GM12878 (cell line): ENCODE results near the gene CLK2. TPM values are rescaled to one million over a fixed set of nuclear protein-coding genes. Genes with fewer than 3 reads are reported as not detected.

Experiments
- GABPA ChIP-seq: IDR thresholded peaks from 2 replicates; pipeline ENCODE4 v1.6.1; 2014; ENCODE audit warnings: antibody characterized with exemption, low read depth, mild to moderate bottlenecking, inconsistent platforms
- IKZF2 ChIP-seq, 2 experiments: fragments of 450-650 bp; IDR thresholded peaks; 2 replicates each; pipeline ENCODE4 v1.6.1; 2017; ENCODE audit warnings: mild to moderate bottlenecking in 2 of 2, moderate library complexity in 2 of 2
- KDM1A ChIP-seq: fragments of 200-600 bp; sonication (generic); IDR thresholded peaks from 2 replicates; pipeline ENCODE4 v1.6.1; 2016; ENCODE audit warnings: borderline replicate concordance
- KLF5 ChIP-seq: fragments of 450-650 bp; IDR thresholded peaks from 2 replicates; pipeline ENCODE4 v1.6.1; 2014; ENCODE audit warnings: mild to moderate bottlenecking; ENCODE audit not compliant: partially characterized antibody
- MEF2B ChIP-seq: fragments of 450-650 bp; IDR thresholded peaks from 2 replicates; pipeline ENCODE4 v1.6.1; 2018; ENCODE audit warnings: mild to moderate bottlenecking, moderate library complexity; ENCODE audit not compliant: partially characterized antibody, poor library complexity, severe bottlenecking
- RB1 ChIP-seq: fragments of 450-650 bp; formaldehyde crosslinking; IDR thresholded peaks from 2 replicates; pipeline ENCODE4 v1.6.1; 2017; ENCODE audit warnings: mild to moderate bottlenecking, borderline replicate concordance
- RCOR1 ChIP-seq: conservative IDR thresholded peaks from 2 replicates; pipeline ENCODE4 v1.6.1; 2012; ENCODE audit warnings: low read depth, low read length, improper control_type of control experiment
- RELA ChIP-seq: fragments of 450-650 bp; IDR thresholded peaks from 2 replicates; pipeline ENCODE4 v1.8.0; 2014; ENCODE audit warnings: borderline replicate concordance; ENCODE audit not compliant: partially characterized antibody
- RFX5 ChIP-seq: IDR thresholded peaks from 2 replicates; pipeline ENCODE4 v1.6.1; 2011; ENCODE audit warnings: low read depth, low read length, improper control_type of control experiment
- TCF7 ChIP-seq: IDR thresholded peaks from 2 replicates; pipeline ENCODE4 v1.6.1; 2014; ENCODE audit warnings: antibody characterized with exemption, borderline replicate concordance
- ZNF622 ChIP-seq: fragments of 450-650 bp; IDR thresholded peaks from 2 replicates; pipeline ENCODE4 v1.6.1; 2017; ENCODE audit warnings: mild to moderate bottlenecking, inconsistent platforms
- ZSCAN29 ChIP-seq: fragments of 450-650 bp; IDR thresholded peaks from 2 replicates; pipeline ENCODE4 v1.6.1; 2017; ENCODE audit warnings: mild to moderate bottlenecking, moderate library complexity
- polyA plus RNA-seq, 11 experiments: library from polyadenylated mRNA; depleted of rRNA in 4 of 11; unstranded in 6 of 11; stranded (reverse) in 5 of 11; fragments of >200 nt; fragmentation: Nextera tagmentation in 4 of 11; fragmentation: Illumina TruSeq in 1 of 11; extraction: Ambion mirVana in 4 of 11; extraction: Trizol in 1 of 11; gene quantifications; 1 replicate in 1 of 11; 2 replicates in 10 of 11; pipeline versions ENCODE4 v1.2.1 to v1.2.3, GENCODE V29; 2011 to 2016; ENCODE audit warnings: inconsistent platforms in 2 of 11, missing spikeins in 2 of 11, low read depth in 1 of 11
- total RNA-seq, 4 experiments: library from RNA; depleted of rRNA in 3 of 4; stranded (reverse); fragments of >200 nt in 3 of 4; fragmentation: Illumina TruSeq in 1 of 4; extraction: Trizol in 1 of 4; gene quantifications; 2 replicates each; pipeline versions ENCODE4 v1.2.1 to v1.2.3, GENCODE V29; 2013 to 2021
- TF ChIP-seq, protein P1 (sequence below): fragments of 450-650 bp; IDR thresholded peaks from 2 replicates; pipeline ENCODE4 v1.6.1; 2018; ENCODE audit warnings: mild to moderate bottlenecking, low read depth, moderate library complexity; ENCODE audit not compliant: partially characterized antibody
- TF ChIP-seq, protein P2 (sequence below): IDR thresholded peaks from 2 replicates; pipeline ENCODE4 v1.6.1; 2011; ENCODE audit warnings: low read depth, low read length, improper control_type of control experiment, borderline replicate concordance
- TF ChIP-seq, protein P3 (sequence below): fragments of 450-650 bp; formaldehyde crosslinking; IDR thresholded peaks from 2 replicates; pipeline ENCODE4 v1.5.0; 2022; ENCODE audit warnings: mild to moderate bottlenecking, missing genetic modification characterization
- TF ChIP-seq, protein P4 (sequence below): fragments of 450-650 bp; IDR thresholded peaks from 2 replicates; pipeline ENCODE4 v1.6.1; 2017; ENCODE audit warnings: antibody characterized with exemption, mild to moderate bottlenecking, moderate library complexity
- TF ChIP-seq, protein P5 (sequence below): fragments of 450-650 bp; IDR thresholded peaks from 2 replicates; pipeline ENCODE4 v1.6.1; 2017; ENCODE audit warnings: low read depth, mild to moderate bottlenecking, moderate library complexity

Gene CLK2
- total and polyA plus RNA-seq, 10 of the 15 experiments (the other 5 are each of a cell fraction or from before 2014, with no cell fraction given) = 11.1 to 83.7 (median 36.7) TPM

DNA sequence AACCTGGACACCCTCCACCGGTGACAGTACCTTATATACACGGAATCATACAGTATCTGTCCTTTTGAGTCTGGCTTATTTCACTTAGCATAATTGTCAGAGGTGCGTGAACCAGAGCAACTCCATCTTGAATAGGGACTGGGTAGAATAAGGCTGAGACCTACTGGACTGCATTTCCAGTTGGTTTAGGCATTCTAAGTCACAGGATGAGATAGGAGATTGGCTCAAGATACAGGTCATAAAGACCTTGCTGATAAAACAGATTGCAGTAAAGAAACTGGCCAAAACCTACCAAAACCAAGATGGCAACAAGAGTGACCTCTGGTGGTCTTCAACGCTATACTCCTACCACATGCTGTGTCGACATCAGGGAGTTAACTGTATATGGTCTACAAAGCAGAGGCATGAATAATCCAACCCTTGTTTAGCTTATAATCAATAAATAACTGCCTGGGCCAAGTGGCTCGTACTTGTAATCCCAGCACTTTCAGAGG is 34.0 kb upstream of the CLK2 start (continued):
- TF ChIP-seq, protein P1, sequence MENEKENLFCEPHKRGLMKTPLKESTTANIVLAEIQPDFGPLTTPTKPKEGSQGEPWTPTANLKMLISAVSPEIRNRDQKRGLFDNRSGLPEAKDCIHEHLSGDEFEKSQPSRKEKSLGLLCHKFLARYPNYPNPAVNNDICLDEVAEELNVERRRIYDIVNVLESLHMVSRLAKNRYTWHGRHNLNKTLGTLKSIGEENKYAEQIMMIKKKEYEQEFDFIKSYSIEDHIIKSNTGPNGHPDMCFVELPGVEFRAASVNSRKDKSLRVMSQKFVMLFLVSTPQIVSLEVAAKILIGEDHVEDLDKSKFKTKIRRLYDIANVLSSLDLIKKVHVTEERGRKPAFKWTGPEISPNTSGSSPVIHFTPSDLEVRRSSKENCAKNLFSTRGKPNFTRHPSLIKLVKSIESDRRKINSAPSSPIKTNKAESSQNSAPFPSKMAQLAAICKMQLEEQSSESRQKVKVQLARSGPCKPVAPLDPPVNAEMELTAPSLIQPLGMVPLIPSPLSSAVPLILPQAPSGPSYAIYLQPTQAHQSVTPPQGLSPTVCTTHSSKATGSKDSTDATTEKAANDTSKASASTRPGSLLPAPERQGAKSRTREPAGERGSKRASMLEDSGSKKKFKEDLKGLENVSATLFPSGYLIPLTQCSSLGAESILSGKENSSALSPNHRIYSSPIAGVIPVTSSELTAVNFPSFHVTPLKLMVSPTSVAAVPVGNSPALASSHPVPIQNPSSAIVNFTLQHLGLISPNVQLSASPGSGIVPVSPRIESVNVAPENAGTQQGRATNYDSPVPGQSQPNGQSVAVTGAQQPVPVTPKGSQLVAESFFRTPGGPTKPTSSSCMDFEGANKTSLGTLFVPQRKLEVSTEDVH = no peak
- no peak for TF ChIP-seq ZNF622
- TF ChIP-seq, protein P2, sequence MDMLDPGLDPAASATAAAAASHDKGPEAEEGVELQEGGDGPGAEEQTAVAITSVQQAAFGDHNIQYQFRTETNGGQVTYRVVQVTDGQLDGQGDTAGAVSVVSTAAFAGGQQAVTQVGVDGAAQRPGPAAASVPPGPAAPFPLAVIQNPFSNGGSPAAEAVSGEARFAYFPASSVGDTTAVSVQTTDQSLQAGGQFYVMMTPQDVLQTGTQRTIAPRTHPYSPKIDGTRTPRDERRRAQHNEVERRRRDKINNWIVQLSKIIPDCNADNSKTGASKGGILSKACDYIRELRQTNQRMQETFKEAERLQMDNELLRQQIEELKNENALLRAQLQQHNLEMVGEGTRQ = no peak
- TF ChIP-seq RCOR1 = no peak
- no peak for TF ChIP-seq MEF2B
- no peak for TF ChIP-seq GABPA
- TF ChIP-seq IKZF2 (IDR thresholded peaks at IDR 0.05) = no peak
- TF ChIP-seq, protein P3, sequence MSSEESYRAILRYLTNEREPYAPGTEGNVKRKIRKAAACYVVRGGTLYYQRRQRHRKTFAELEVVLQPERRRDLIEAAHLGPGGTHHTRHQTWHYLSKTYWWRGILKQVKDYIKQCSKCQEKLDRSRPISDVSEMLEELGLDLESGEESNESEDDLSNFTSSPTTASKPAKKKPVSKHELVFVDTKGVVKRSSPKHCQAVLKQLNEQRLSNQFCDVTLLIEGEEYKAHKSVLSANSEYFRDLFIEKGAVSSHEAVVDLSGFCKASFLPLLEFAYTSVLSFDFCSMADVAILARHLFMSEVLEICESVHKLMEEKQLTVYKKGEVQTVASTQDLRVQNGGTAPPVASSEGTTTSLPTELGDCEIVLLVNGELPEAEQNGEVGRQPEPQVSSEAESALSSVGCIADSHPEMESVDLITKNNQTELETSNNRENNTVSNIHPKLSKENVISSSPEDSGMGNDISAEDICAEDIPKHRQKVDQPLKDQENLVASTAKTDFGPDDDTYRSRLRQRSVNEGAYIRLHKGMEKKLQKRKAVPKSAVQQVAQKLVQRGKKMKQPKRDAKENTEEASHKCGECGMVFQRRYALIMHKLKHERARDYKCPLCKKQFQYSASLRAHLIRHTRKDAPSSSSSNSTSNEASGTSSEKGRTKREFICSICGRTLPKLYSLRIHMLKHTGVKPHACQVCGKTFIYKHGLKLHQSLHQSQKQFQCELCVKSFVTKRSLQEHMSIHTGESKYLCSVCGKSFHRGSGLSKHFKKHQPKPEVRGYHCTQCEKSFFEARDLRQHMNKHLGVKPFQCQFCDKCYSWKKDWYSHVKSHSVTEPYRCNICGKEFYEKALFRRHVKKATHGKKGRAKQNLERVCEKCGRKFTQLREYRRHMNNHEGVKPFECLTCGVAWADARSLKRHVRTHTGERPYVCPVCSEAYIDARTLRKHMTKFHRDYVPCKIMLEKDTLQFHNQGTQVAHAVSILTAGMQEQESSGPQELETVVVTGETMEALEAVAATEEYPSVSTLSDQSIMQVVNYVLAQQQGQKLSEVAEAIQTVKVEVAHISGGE (CRISPR knock-in tag) = no peak
- TF ChIP-seq, protein P4, sequence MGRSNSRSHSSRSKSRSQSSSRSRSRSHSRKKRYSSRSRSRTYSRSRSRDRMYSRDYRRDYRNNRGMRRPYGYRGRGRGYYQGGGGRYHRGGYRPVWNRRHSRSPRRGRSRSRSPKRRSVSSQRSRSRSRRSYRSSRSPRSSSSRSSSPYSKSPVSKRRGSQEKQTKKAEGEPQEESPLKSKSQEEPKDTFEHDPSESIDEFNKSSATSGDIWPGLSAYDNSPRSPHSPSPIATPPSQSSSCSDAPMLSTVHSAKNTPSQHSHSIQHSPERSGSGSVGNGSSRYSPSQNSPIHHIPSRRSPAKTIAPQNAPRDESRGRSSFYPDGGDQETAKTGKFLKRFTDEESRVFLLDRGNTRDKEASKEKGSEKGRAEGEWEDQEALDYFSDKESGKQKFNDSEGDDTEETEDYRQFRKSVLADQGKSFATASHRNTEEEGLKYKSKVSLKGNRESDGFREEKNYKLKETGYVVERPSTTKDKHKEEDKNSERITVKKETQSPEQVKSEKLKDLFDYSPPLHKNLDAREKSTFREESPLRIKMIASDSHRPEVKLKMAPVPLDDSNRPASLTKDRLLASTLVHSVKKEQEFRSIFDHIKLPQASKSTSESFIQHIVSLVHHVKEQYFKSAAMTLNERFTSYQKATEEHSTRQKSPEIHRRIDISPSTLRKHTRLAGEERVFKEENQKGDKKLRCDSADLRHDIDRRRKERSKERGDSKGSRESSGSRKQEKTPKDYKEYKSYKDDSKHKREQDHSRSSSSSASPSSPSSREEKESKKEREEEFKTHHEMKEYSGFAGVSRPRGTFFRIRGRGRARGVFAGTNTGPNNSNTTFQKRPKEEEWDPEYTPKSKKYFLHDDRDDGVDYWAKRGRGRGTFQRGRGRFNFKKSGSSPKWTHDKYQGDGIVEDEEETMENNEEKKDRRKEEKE = no peak
- TF ChIP-seq KDM1A = no peak
- TF ChIP-seq RELA = no peak
- no peak for TF ChIP-seq RB1
- TF ChIP-seq KLF5 = no peak
- TF ChIP-seq ZSCAN29 = no peak
- TF ChIP-seq TCF7 = no peak
- TF ChIP-seq RFX5 = no peak
- TF ChIP-seq, protein P5, sequence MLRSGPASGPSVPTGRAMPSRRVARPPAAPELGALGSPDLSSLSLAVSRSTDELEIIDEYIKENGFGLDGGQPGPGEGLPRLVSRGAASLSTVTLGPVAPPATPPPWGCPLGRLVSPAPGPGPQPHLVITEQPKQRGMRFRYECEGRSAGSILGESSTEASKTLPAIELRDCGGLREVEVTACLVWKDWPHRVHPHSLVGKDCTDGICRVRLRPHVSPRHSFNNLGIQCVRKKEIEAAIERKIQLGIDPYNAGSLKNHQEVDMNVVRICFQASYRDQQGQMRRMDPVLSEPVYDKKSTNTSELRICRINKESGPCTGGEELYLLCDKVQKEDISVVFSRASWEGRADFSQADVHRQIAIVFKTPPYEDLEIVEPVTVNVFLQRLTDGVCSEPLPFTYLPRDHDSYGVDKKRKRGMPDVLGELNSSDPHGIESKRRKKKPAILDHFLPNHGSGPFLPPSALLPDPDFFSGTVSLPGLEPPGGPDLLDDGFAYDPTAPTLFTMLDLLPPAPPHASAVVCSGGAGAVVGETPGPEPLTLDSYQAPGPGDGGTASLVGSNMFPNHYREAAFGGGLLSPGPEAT = no peak
